H1 (cell line): ENCODE data around the gene TKFC. TPM values are rescaled to one million over a fixed set of nuclear protein-coding genes. Genes with fewer than 3 reads are reported as not detected.
A peak's percentile ranks its signal among the peaks of the same experiment; 100 is the strongest.

Experiments used
- CTCF ChIA-PET: fragments of 300-600 bp; sonication (Branson Sonifier 250); formaldehyde crosslinking; loops from one replicate; lab custom pipeline; 2021; ENCODE audit not compliant: partially characterized antibody; lab: Charles Lee
- POLR2A ChIA-PET: fragments of 300-600 bp; sonication (Branson Sonifier 250); formaldehyde crosslinking; loops from one replicate; lab custom pipeline; 2021; ENCODE audit warnings: inconsistent platforms; ENCODE audit not compliant: partially characterized antibody; lab: Charles Lee
- DNase-seq, 2 experiments: peaks; one replicate each; pipeline versions ENCODE4 v3.0.0 to v3.0.0-alpha.2; 2010 to 2022; ENCODE audit warnings: low spot score in 2 of 2, low read depth in 1 of 2, mixed read lengths in 1 of 2
- FAIRE-seq: peaks from 2 replicates; lab custom pipeline; 2011; peaks lifted over from hg19 to GRCh38; lab: Jason Lieb, UNC
- H2AFZ ChIP-seq: 2 replicates; pipeline ENCODE4 v1.8.1; 2012; ENCODE audit warnings: low read length, inconsistent platforms
- H2AK5ac ChIP-seq: 2 replicates; pipeline ENCODE4 v1.6.1; 2013; ENCODE audit warnings: low read depth, low read length
- H2BK120ac ChIP-seq: replicated peaks from 2 replicates; pipeline ENCODE3; 2013; ENCODE audit warnings: low read depth, low read length, inconsistent platforms
- H2BK12ac ChIP-seq: 2 replicates; pipeline ENCODE4 v1.6.1; 2013; ENCODE audit warnings: low read depth, low read length
- H2BK15ac ChIP-seq: 2 replicates; pipeline ENCODE4 v1.6.1; 2013; ENCODE audit warnings: low read length
- H2BK20ac ChIP-seq: 2 replicates; pipeline ENCODE4 v1.6.1; 2013; ENCODE audit warnings: low read length
- H2BK5ac ChIP-seq: 2 replicates; pipeline ENCODE4 v1.6.1; 2013; ENCODE audit warnings: low read depth, low read length
- H3K14ac ChIP-seq: 2 replicates; pipeline ENCODE4 v1.6.1; 2013; ENCODE audit warnings: inconsistent platforms; ENCODE audit not compliant: insufficient read length
- H3K18ac ChIP-seq: 2 replicates; pipeline ENCODE4 v1.6.1; 2013; ENCODE audit warnings: low read length; ENCODE audit errors: extremely low read depth
- H3K23ac ChIP-seq: 2 replicates; pipeline ENCODE4 v1.6.1; 2013; ENCODE audit warnings: inconsistent platforms; ENCODE audit not compliant: insufficient read length
- H3K23me2 ChIP-seq: 2 replicates; pipeline ENCODE4 v1.6.1; 2013; ENCODE audit warnings: low read depth, low read length
- H3K27ac ChIP-seq: 2 replicates; pipeline ENCODE4 v1.6.1; 2011; ENCODE audit warnings: low read depth, low read length, inconsistent platforms
- H3K27me3 ChIP-seq, 4 experiments: replicated peaks in 1 of 4; 1 replicate in 1 of 4; 2 replicates in 3 of 4; pipeline versions ENCODE4 v1.6.1 to v1.8.1; 2011 to 2013; ENCODE audit warnings: low read length in 3 of 4, mild to moderate bottlenecking in 3 of 4, inconsistent platforms in 2 of 4, mixed read lengths in 2 of 4, moderate library complexity in 1 of 4; ENCODE audit not compliant: control insufficient read depth in 3 of 4, insufficient read depth in 3 of 4; ENCODE audit errors: extremely low read depth in 1 of 4
- H3K36me3 ChIP-seq, 4 experiments: 2 replicates each; pipeline versions ENCODE4 v1.6.1 to v1.8.1; 2011 to 2013; ENCODE audit warnings: mild to moderate bottlenecking in 4 of 4, low read length in 3 of 4, moderate library complexity in 2 of 4, control low read depth in 1 of 4, inconsistent platforms in 1 of 4; ENCODE audit not compliant: insufficient read depth in 4 of 4, control insufficient read depth in 2 of 4
- H3K4ac ChIP-seq: replicated peaks from 2 replicates; pipeline ENCODE3; 2013; ENCODE audit warnings: low read length, low read depth, mixed read lengths, inconsistent platforms; ENCODE audit not compliant: insufficient read length
- H3K4me1 ChIP-seq, 4 experiments: replicated peaks in 1 of 4; 1 replicate in 1 of 4; 2 replicates in 3 of 4; pipeline versions ENCODE4 v1.6.1 to v1.8.1; 2011 to 2013; ENCODE audit warnings: low read length in 3 of 4, inconsistent platforms in 2 of 4, mixed read lengths in 1 of 4; ENCODE audit not compliant: insufficient read depth in 4 of 4, control insufficient read depth in 3 of 4
- H3K4me2 ChIP-seq, 2 experiments: 2 replicates each; pipeline versions ENCODE4 v1.6.1 to v1.8.1; 2011 to 2013; ENCODE audit warnings: low read depth in 2 of 2, low read length in 2 of 2, control low read depth in 1 of 2, inconsistent platforms in 1 of 2, mild to moderate bottlenecking in 1 of 2; ENCODE audit not compliant: insufficient read depth in 1 of 2
- H3K4me3 ChIP-seq, 4 experiments: fragments of 200-600, 300-600 bp in 1 of 4; sonication (generic), shearing (Covaris generic), sonication (Bioruptor Twin) in 1 of 4; 2 replicates each; pipeline versions ENCODE4 v1.5.1 to v1.8.1; 2011 to 2016; ENCODE audit warnings: low read length in 4 of 4, low read depth in 3 of 4, control low read depth in 2 of 4, inconsistent platforms in 2 of 4, mild to moderate bottlenecking in 2 of 4, mixed read lengths in 1 of 4, moderate library complexity in 1 of 4; ENCODE audit not compliant: insufficient read depth in 2 of 4; ENCODE audit errors: extremely low read depth in 1 of 4
- H3K56ac ChIP-seq: replicated peaks from 2 replicates; pipeline ENCODE3; 2013; ENCODE audit warnings: low read depth, mild to moderate bottlenecking, mixed read lengths, low read length, inconsistent platforms; ENCODE audit not compliant: insufficient read length
- H3K79me1 ChIP-seq: 2 replicates; pipeline ENCODE4 v1.6.1; 2013; ENCODE audit warnings: low read depth, low read length, control low read depth
- H3K79me2 ChIP-seq, 2 experiments: 2 replicates each; pipeline versions ENCODE4 v1.6.1 to v1.8.1; 2012 to 2013; ENCODE audit warnings: low read length in 2 of 2, mild to moderate bottlenecking in 2 of 2, inconsistent platforms in 1 of 2; ENCODE audit not compliant: insufficient read depth in 2 of 2, control insufficient read depth in 1 of 2
- H3K9ac ChIP-seq, 4 experiments: replicated peaks in 1 of 4; 1 replicate in 1 of 4; 2 replicates in 3 of 4; pipeline versions ENCODE4 v1.6.1 to v1.8.1; 2011 to 2013; ENCODE audit warnings: low read depth in 3 of 4, low read length in 3 of 4, control low read depth in 2 of 4, mild to moderate bottlenecking in 2 of 4, moderate library complexity in 2 of 4, inconsistent platforms in 1 of 4; ENCODE audit errors: extremely low read depth in 1 of 4
- H3K9me3 ChIP-seq, 2 experiments: 2 replicates each; pipeline versions ENCODE4 v1.6.1 to v1.8.1; 2012 to 2013; ENCODE audit warnings: mild to moderate bottlenecking in 2 of 2, moderate library complexity in 2 of 2, control low read depth in 1 of 2, inconsistent platforms in 1 of 2, low read depth in 1 of 2, low read length in 1 of 2, mixed read lengths in 1 of 2; ENCODE audit not compliant: insufficient read depth in 2 of 2
- H4K20me1 ChIP-seq, 2 experiments: replicated peaks in 1 of 2; 2 replicates each; pipeline versions ENCODE3 to v1.8.1; 2011 to 2013; ENCODE audit warnings: inconsistent platforms in 2 of 2, low read length in 2 of 2, mild to moderate bottlenecking in 1 of 2; ENCODE audit not compliant: insufficient read depth in 2 of 2, control insufficient read depth in 1 of 2
- H4K5ac ChIP-seq: 2 replicates; pipeline ENCODE4 v1.6.1; 2013; ENCODE audit warnings: low read length, low read depth, mixed read lengths, inconsistent platforms; ENCODE audit not compliant: insufficient read length
- H4K8ac ChIP-seq: 2 replicates; pipeline ENCODE4 v1.8.0; 2013; ENCODE audit warnings: mild to moderate bottlenecking, moderate library complexity, low read length, inconsistent platforms; ENCODE audit not compliant: insufficient read depth; ENCODE audit errors: extremely low read depth
- H4K91ac ChIP-seq: replicated peaks from 2 replicates; pipeline ENCODE3; 2013; ENCODE audit warnings: low read length, mixed read lengths, inconsistent platforms; ENCODE audit not compliant: insufficient read length
- ASH2L ChIP-seq: fragments of 200-600, 300-600 bp; sonication (generic); IDR thresholded peaks from one replicate; pipeline ENCODE4 v1.7.1; 2017; ENCODE audit warnings: low read length
- CBX5 ChIP-seq: fragments of 300-800, 300-1000 bp; sonication (generic); IDR thresholded peaks from 2 replicates; pipeline ENCODE4 v1.7.1; 2016; ENCODE audit warnings: antibody characterized with exemption, low read length, low read depth
- HDAC6 ChIP-seq: IDR thresholded peaks from one replicate; pipeline ENCODE4 v1.7.1; 2012; ENCODE audit warnings: low read depth, mild to moderate bottlenecking, inconsistent platforms, low read length, moderate library complexity
- POLR2A ChIP-seq, 2 experiments: IDR thresholded peaks; 1 replicate in 1 of 2; 2 replicates in 1 of 2; pipeline ENCODE4 v1.6.1; 2011; ENCODE audit warnings: low read depth in 2 of 2, low read length in 2 of 2, mild to moderate bottlenecking in 2 of 2; ENCODE audit errors: control extremely low read depth in 1 of 2
- RAD21 ChIP-seq, 2 experiments: IDR thresholded peaks in 1 of 2; conservative IDR thresholded peaks in 1 of 2; 2 replicates each; pipeline ENCODE4 v1.6.1; 2011; ENCODE audit warnings: low read depth in 2 of 2, low read length in 2 of 2, improper control_type of control experiment in 1 of 2, inconsistent platforms in 1 of 2, mild to moderate bottlenecking in 1 of 2, moderate library complexity in 1 of 2
- RNF2 ChIP-seq: fragments of 200-900, 300-1000 bp; sonication (generic); IDR thresholded peaks from 2 replicates; pipeline ENCODE4 v1.7.1; 2016; ENCODE audit warnings: borderline replicate concordance, low read depth, mild to moderate bottlenecking, antibody characterized with exemption, low read length; ENCODE audit not compliant: poor library complexity, severe bottlenecking; ENCODE audit errors: missing control alignments
- TCF12 ChIP-seq: IDR thresholded peaks from 2 replicates; pipeline ENCODE4 v1.6.1; 2011; ENCODE audit warnings: low read depth, mild to moderate bottlenecking, low read length
- ZNF274 ChIP-seq: IDR thresholded peaks from 2 replicates; pipeline ENCODE4 v1.7.0; 2012; ENCODE audit warnings: low read length, borderline replicate concordance; ENCODE audit errors: extremely low read depth
- WGBS, 2 experiments: shearing (Covaris generic) in 1 of 2; methylation state at CpG; one replicate each; pipeline versions ENCODE4 v1.1.6 to v1.1.7; 2013 to 2015; ENCODE audit warnings: low lambda C conversion rate in 2 of 2, mixed read lengths in 2 of 2, inconsistent platforms in 1 of 2, low coverage in 1 of 2, missing lambda C conversion rate in 1 of 2; ENCODE audit not compliant: insufficient replicate concordance in 2 of 2, insufficient coverage in 1 of 2, insufficient read length in 1 of 2; ENCODE audit errors: extremely low coverage in 1 of 2, missing lambda C conversion rate in 1 of 2; 5-methylcytosine and 5-hydroxymethylcytosine counted together
- polyA plus RNA-seq, 7 experiments: library from polyadenylated mRNA; depleted of rRNA in 3 of 7; stranded (reverse) in 5 of 7; unstranded in 2 of 7; fragments of >200 nt in 5 of 7; fragments of 200-250 nt in 2 of 7; gene quantifications; 1 replicate in 5 of 7; 2 replicates in 1 of 7; 4 replicates in 1 of 7; pipeline versions ENCODE4 v1.2.1 to v1.2.3, GENCODE V29; 2011 to 2013; ENCODE audit warnings: missing spikeins in 2 of 7, mixed read lengths in 2 of 7
- total RNA-seq: library from RNA; stranded (reverse); fragmentation: NEBNext Ultra II Directional; extraction: Animal tissue kit (Norgen Biotek cat#: 25700); gene quantifications from 2 replicates; pipeline ENCODE4 v1.2.1, GENCODE V29; 2021

Gene TKFC
- total and polyA plus RNA-seq, 2 of the 8 experiments (the other 6 are each of a cell fraction or from before 2014, with no cell fraction given) = 53.5 to 55.0 TPM

DNA sequence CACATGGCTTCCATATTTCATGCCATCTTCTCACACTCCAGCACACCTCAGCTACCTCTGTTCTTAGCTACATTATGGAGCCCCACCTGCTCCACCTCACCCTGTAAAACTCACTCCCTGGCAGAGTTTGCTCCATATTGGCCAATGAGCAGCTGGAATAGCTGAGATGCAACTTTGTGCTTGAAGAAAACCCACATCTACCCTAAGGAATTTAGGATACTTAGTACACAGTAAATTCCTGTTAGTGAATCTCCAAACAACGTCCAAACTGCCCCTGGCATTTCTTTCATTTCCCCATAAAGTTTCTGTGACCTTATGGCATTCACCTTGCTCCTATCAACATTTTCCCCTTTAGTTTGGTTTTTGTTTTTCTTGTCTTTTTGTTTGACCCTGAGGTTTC lies 35.7 kb upstream of the TKFC start:
- 0 out of 4 replicates have a peak, but pooled peaks cover 0 to 2% of the 10 kb centered on the region in 2 experiments for H3K79me2 ChIP-seq
- no peak overlapping the region for H2BK20ac ChIP-seq
- peaks cover 17 to 40% (median 26%) of the 10 kb centered on the region in 4 experiments for H3K36me3 ChIP-seq
- H3K14ac ChIP-seq = no peak overlapping the region
- H3K79me1 ChIP-seq = no peaks in the 10 kb centered on the region
- H3K23me2 ChIP-seq = peaks cover 10% of the 10 kb centered on the region; the same call in 1 of the 2 replicates
- no peak overlapping the region for H4K5ac ChIP-seq
- no peaks in the 10 kb centered on the region for H3K9me3 ChIP-seq
- H3K4me1 ChIP-seq = peaks cover 2 to 9% (median 8%) of the 10 kb centered on the region in 4 experiments
- no peak overlapping the region for H4K8ac ChIP-seq
- TF ChIP-seq ASH2L (no peak), POLR2A (IDR thresholded peaks at IDR 0.05; ENCODE audit: control extremely low read depth in 1 of 2, low read depth in 2 of 2, low read length in 2 of 2) (no peak), TCF12 (no peak), HDAC6 (no peak), ZNF274 (no peak), RAD21 (IDR thresholded peaks at IDR 0.05 in 1 of 2, conservative IDR thresholded peaks at IDR 0.05 in 1 of 2; ENCODE audit: low read depth in 2 of 2, low read length in 2 of 2) (no peak), CBX5 (no peak), RNF2 (no peak)
- no peak overlapping the region for H2BK120ac ChIP-seq
- no peak overlapping the region for H2BK12ac ChIP-seq
- ChIA-PET POLR2A (interaction anchor here (0.8 to 6.9 kb wide), 9 partner anchors 9 to 64 kb away, joined by 3 to 35 read pairs (median 4); partner anchors contain the start of genes CYB561A3, TKFC and TMEM138), CTCF (interaction anchor here (1.0 to 3.5 kb wide), 2 partner anchors 14 to 88 kb away, joined by 4 to 16 read pairs; no protein-coding TSS in a partner anchor)
- no peak for FAIRE-seq
- H2BK5ac ChIP-seq = peak overlapping the region; percentile 44; the same call in 1 of the 2 replicates
- no peak overlapping the region for H3K4ac ChIP-seq
- no peak overlapping the region for H3K56ac ChIP-seq
- no peak overlapping the region for H4K91ac ChIP-seq
- H2BK15ac ChIP-seq = no peak overlapping the region
- H3K18ac ChIP-seq = no peak overlapping the region
- peaks cover 4 to 5% of the 10 kb centered on the region in 2 experiments for H4K20me1 ChIP-seq
- H3K27ac ChIP-seq = no peak overlapping the region
- H3K9ac ChIP-seq = no peak overlapping the region
- DNase-seq = no peak
- no peak overlapping the region for H3K4me3 ChIP-seq
- H3K4me2 ChIP-seq = no peak overlapping the region
- H2AK5ac ChIP-seq = no peak overlapping the region
- 93% methylated on average over 1 of the region's 1 CpG; no CpG with 5 or more reads in 1 of the 2 experiments for WGBS, 2 experiments
- H3K23ac ChIP-seq = no peak overlapping the region
- H2AFZ ChIP-seq = no peak overlapping the region
- H3K27me3 ChIP-seq = peaks cover 1 to 12% (median 7%) of the 10 kb centered on the region in 4 experiments; a peak in 6 of 7 replicates
